HepG2 (cell line): Measurements from ENCODE around the gene DMXL2. TPM values are rescaled to one million over a fixed set of nuclear protein-coding genes. Genes with fewer than 3 reads are reported as not detected.
A peak's percentile ranks its signal among the peaks of the same experiment; 100 is the strongest.

Experiments used
- ATF7-NPFF ChIP-seq: sonication (generic); formaldehyde crosslinking; IDR thresholded peaks from 2 replicates; pipeline ENCODE4 v1.8.1; 2023; ENCODE audit warnings: mild to moderate bottlenecking, low read depth, missing genetic modification reagents, moderate library complexity
- CEBPG ChIP-seq: IDR thresholded peaks from 2 replicates; pipeline ENCODE4 v1.6.1; 2016
- DPF2 ChIP-seq: sonication (generic); formaldehyde crosslinking; IDR thresholded peaks from 2 replicates; pipeline ENCODE4 v1.4.0; 2020; ENCODE audit warnings: mild to moderate bottlenecking, low read depth, missing genetic modification reagents, borderline replicate concordance
- KLF6 ChIP-seq: IDR thresholded peaks from 2 replicates; pipeline ENCODE4 v1.8.0; 2016; ENCODE audit warnings: missing biosample characterization, missing genetic modification reagents
- NR1H2 ChIP-seq: sonication (generic); formaldehyde crosslinking; IDR thresholded peaks from 2 replicates; pipeline ENCODE4 v1.8.1; 2022; ENCODE audit warnings: low read depth, missing genetic modification reagents, borderline replicate concordance
- RCOR2 ChIP-seq: IDR thresholded peaks from 2 replicates; pipeline ENCODE4 v1.6.1; 2016; ENCODE audit warnings: missing biosample characterization, missing genetic modification reagents
- U2AF1 ChIP-seq: fragments of 200-400 bp; formaldehyde crosslinking; optimal IDR thresholded peaks from 2 replicates; pipeline ENCODE3; 2017; ENCODE audit warnings: mild to moderate bottlenecking, low read depth, low read length
- ZNF557 ChIP-seq: sonication (generic); formaldehyde crosslinking; IDR thresholded peaks from 2 replicates; pipeline ENCODE4 v1.4.0; 2020; ENCODE audit warnings: missing genetic modification reagents
- ZNF572 ChIP-seq: sonication (generic); formaldehyde crosslinking; IDR thresholded peaks from 2 replicates; pipeline ENCODE4 v1.5.1; 2020; ENCODE audit warnings: mild to moderate bottlenecking, missing genetic modification reagents
- ZNF589 ChIP-seq: sonication (generic); formaldehyde crosslinking; conservative IDR thresholded peaks from 2 replicates; pipeline ENCODE4 v1.8.0; 2022; ENCODE audit warnings: mild to moderate bottlenecking, moderate library complexity, missing genetic modification reagents
- polyA plus RNA-seq, 8 experiments: library from polyadenylated mRNA; depleted of rRNA in 3 of 8; stranded (reverse) in 7 of 8; unstranded in 1 of 8; fragments of >200 nt; fragmentation: Illumina TruSeq in 4 of 8; extraction: Trizol in 4 of 8; gene quantifications; 2 replicates each; pipeline versions ENCODE4 v1.2.1 to v1.2.3, GENCODE V29; 2011 to 2016; ENCODE audit warnings: low read depth in 4 of 8, missing spikeins in 1 of 8, mixed read lengths in 1 of 8; ENCODE audit not compliant: insufficient read depth in 1 of 8
- total RNA-seq, 5 experiments: library from RNA; depleted of rRNA; stranded (reverse); fragments of >200 nt; fragmentation: Illumina TruSeq; extraction: Trizol; gene quantifications; 2 replicates each; pipeline ENCODE4 v1.2.3, GENCODE V29; 2016; ENCODE audit warnings: low read depth in 1 of 5
- TF ChIP-seq, protein P1 (sequence below): sonication (generic); formaldehyde crosslinking; IDR thresholded peaks from 2 replicates; pipeline ENCODE4 v1.4.0; 2020; ENCODE audit warnings: mild to moderate bottlenecking, missing genetic modification reagents
- TF ChIP-seq, protein P2 (sequence below): sonication (generic); formaldehyde crosslinking; IDR thresholded peaks from 2 replicates; pipeline ENCODE4 v1.4.0; 2020; ENCODE audit warnings: missing genetic modification reagents
- TF ChIP-seq, protein P3 (sequence below): IDR thresholded peaks from 2 replicates; pipeline ENCODE4 v1.6.1; 2016; ENCODE audit warnings: mild to moderate bottlenecking, missing biosample characterization, missing genetic modification reagents
- TF ChIP-seq, protein P4 (sequence below): sonication (generic); formaldehyde crosslinking; IDR thresholded peaks from 2 replicates; pipeline ENCODE4 v1.9.0; 2022; ENCODE audit warnings: missing genetic modification reagents, mild to moderate bottlenecking, borderline replicate concordance
- TF ChIP-seq, protein P5 (sequence below): sonication (generic); formaldehyde crosslinking; IDR thresholded peaks from 2 replicates; pipeline ENCODE4 v1.8.1; 2023; ENCODE audit warnings: mild to moderate bottlenecking, moderate library complexity, missing genetic modification reagents
- TF ChIP-seq, protein P6 (sequence below): sonication (generic); formaldehyde crosslinking; IDR thresholded peaks from 2 replicates; pipeline ENCODE4 v1.8.1; 2022; ENCODE audit warnings: mild to moderate bottlenecking, missing genetic modification reagents
- TF ChIP-seq, protein P7 (sequence below): sonication (generic); formaldehyde crosslinking; IDR thresholded peaks from 2 replicates; pipeline ENCODE4 v1.8.0; 2022; ENCODE audit warnings: low read depth, missing genetic modification reagents

Gene DMXL2
- total and polyA plus RNA-seq, 2 of the 13 experiments (the other 11 are each of a cell fraction or from before 2014, with no cell fraction given), result 11.6 to 15.3 TPM

DNA sequence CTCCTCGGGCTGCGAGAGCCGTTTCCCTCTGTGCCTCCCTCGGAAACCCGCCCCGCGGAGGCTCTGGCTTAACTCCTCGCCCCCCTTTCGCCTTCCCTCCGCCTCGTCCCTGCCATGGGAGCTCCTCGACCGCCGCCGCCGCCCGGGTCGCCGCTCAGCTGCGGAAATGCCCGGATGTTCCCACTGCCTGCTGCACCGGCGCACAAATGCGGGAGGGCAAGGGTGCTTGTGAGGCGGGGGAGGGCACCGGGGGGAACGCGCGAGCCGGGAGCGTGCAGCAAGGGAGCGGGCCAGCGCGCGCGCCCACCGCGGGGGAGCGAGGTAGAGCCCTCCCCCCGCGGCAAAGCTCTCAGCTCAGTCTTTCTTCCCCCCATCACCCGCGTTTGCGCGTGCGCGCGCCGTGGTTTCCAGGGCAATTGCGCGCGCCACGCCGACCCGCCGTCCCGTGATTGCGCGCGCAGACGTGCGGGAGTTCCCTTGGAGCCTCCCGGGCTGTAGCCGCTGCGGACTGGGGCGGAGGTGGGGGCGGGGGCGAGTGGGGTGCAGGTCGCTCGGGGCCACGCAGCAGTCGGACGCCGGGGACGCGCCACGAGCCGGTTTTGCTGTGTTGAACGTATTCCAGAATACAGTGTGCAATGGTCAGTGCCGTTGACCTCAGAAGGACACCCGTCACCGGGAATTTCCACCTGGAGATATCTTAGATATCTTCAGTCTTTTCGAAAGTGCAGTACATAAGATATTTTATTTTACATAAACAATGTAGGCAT, at the start of gene DMXL2 (continued):
- TF ChIP-seq, protein P1, sequence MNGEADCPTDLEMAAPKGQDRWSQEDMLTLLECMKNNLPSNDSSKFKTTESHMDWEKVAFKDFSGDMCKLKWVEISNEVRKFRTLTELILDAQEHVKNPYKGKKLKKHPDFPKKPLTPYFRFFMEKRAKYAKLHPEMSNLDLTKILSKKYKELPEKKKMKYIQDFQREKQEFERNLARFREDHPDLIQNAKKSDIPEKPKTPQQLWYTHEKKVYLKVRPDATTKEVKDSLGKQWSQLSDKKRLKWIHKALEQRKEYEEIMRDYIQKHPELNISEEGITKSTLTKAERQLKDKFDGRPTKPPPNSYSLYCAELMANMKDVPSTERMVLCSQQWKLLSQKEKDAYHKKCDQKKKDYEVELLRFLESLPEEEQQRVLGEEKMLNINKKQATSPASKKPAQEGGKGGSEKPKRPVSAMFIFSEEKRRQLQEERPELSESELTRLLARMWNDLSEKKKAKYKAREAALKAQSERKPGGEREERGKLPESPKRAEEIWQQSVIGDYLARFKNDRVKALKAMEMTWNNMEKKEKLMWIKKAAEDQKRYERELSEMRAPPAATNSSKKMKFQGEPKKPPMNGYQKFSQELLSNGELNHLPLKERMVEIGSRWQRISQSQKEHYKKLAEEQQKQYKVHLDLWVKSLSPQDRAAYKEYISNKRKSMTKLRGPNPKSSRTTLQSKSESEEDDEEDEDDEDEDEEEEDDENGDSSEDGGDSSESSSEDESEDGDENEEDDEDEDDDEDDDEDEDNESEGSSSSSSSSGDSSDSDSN (CRISPR knock-in tag), result peak; percentile 85
- TF ChIP-seq DPF2 (CRISPR knock-in tag) (no peak), ATF7-NPFF (CRISPR knock-in tag) (peak; percentile 82; the same call in 1 of the 2 replicates), ZNF589 (CRISPR knock-in tag) (peak; percentile 82), RCOR2 (no peak), NR1H2 (CRISPR knock-in tag) (no peak), U2AF1 (no peak), ZNF557 (CRISPR knock-in tag) (no peak), KLF6 (CRISPR knock-in tag) (no peak), CEBPG (CRISPR knock-in tag) (0 out of 2 replicates have a peak, but pooled peaks have one; percentile 7), ZNF572 (CRISPR knock-in tag) (no peak; the same call in 1 of the 2 replicates)
- TF ChIP-seq, protein P2, sequence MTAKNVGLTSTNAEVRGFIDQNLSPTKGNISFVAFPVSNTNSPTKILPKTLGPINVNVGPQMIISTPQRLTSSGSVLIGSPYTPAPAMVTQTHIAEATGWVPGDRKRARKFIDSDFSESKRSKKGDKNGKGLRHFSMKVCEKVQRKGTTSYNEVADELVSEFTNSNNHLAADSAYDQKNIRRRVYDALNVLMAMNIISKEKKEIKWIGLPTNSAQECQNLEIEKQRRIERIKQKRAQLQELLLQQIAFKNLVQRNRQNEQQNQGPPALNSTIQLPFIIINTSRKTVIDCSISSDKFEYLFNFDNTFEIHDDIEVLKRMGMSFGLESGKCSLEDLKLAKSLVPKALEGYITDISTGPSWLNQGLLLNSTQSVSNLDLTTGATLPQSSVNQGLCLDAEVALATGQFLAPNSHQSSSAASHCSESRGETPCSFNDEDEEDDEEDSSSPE (CRISPR knock-in tag), result no peak; the same call in none of the 2 replicates
- TF ChIP-seq, protein P3, sequence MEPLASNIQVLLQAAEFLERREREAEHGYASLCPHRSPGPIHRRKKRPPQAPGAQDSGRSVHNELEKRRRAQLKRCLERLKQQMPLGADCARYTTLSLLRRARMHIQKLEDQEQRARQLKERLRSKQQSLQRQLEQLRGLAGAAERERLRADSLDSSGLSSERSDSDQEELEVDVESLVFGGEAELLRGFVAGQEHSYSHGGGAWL (CRISPR knock-in tag), result no peak
- TF ChIP-seq, protein P4, sequence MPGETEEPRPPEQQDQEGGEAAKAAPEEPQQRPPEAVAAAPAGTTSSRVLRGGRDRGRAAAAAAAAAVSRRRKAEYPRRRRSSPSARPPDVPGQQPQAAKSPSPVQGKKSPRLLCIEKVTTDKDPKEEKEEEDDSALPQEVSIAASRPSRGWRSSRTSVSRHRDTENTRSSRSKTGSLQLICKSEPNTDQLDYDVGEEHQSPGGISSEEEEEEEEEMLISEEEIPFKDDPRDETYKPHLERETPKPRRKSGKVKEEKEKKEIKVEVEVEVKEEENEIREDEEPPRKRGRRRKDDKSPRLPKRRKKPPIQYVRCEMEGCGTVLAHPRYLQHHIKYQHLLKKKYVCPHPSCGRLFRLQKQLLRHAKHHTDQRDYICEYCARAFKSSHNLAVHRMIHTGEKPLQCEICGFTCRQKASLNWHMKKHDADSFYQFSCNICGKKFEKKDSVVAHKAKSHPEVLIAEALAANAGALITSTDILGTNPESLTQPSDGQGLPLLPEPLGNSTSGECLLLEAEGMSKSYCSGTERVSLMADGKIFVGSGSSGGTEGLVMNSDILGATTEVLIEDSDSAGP (CRISPR knock-in tag), result no peak; the same call in 1 of the 2 replicates
- TF ChIP-seq, protein P5, sequence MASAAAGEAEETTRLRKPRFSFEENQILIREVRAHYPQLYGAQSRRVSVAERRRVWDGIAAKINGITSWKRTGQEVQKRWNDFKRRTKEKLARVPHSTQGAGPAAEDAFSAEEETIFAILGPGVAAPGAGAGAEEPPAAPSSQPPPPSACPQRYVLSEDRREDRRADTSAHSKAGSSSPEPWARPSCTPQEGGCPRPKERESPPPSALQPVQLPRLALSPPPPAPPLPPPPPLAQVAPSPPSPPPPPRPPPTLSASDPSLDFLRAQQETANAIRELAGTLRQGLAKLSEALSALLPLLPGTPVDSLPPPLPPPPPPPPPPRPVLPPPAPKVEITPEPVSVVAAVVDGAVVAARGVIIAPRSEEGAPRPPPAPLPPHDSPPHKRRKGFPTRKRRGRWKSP (CRISPR knock-in tag), result peak; percentile 100
- TF ChIP-seq, protein P6, sequence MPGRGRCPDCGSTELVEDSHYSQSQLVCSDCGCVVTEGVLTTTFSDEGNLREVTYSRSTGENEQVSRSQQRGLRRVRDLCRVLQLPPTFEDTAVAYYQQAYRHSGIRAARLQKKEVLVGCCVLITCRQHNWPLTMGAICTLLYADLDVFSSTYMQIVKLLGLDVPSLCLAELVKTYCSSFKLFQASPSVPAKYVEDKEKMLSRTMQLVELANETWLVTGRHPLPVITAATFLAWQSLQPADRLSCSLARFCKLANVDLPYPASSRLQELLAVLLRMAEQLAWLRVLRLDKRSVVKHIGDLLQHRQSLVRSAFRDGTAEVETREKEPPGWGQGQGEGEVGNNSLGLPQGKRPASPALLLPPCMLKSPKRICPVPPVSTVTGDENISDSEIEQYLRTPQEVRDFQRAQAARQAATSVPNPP (CRISPR knock-in tag), result no peak
- TF ChIP-seq, protein P7, sequence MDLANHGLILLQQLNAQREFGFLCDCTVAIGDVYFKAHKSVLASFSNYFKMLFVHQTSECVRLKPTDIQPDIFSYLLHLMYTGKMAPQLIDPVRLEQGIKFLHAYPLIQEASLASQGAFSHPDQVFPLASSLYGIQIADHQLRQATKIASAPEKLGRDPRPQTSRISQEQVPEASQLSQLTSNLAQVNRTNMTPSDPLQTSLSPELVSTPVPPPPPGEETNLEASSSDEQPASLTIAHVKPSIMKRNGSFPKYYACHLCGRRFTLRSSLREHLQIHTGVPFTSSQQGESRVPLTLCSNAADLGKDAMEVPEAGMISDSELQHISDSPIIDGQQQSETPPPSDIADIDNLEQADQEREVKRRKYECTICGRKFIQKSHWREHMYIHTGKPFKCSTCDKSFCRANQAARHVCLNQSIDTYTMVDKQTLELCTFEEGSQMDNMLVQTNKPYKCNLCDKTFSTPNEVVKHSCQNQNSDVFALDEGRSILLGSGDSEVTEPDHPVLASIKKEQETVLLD, result peak; percentile 69; the same call in 1 of the 2 replicates
